ENCODE results near the gene LONP1.

The LONP1 gene

DNA sequence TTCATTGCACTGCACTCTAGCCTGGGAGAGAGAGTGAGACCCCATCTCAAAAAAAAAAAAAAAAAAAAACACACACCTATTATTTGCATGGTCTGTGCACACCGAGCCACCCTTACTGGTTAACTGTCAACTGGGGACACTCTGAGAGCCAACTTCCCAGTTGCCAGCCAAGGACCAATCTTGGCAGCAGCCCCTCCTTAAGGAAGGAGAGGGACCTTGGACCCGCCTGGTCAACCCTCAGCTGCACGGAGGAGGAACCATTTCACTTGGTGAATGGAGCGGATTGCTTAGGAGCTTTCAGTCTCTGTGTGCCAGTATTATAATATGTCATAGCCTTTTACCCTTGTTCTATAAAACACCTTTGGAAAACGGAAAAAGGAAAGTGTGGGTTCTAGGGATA, 64.5 kb downstream of the LONP1 start:
- DNase-seq (ENCODE audit: low read depth, low spot score): no peak

GRCh38 chr19:5654931-5655330, 65.0 kb downstream of the LONP1 start:
- DNase-seq (ENCODE audit: low read depth, low spot score): no peak

DNA sequence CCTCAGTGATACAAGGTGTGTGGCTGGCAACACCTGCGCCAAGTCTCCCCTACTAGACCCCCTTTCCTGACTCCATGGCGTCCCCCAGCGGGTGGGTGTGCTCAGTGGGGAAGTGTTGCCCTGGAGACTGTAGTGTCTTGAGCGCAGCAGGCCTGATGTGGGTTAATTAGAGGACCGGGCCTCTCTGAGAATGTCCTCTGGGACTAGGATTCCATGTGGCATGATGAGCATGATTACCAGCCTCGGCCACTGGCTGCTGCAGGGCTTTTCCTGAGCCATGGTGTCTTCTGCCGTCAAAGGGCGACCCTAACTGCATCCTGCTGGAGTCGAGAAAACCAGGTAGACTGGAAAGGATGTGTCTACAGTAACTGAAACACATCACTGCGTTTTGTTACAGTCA, 67.7 kb downstream of the LONP1 start:
- DNase-seq (ENCODE audit: low read depth, low spot score): no peak

DNA sequence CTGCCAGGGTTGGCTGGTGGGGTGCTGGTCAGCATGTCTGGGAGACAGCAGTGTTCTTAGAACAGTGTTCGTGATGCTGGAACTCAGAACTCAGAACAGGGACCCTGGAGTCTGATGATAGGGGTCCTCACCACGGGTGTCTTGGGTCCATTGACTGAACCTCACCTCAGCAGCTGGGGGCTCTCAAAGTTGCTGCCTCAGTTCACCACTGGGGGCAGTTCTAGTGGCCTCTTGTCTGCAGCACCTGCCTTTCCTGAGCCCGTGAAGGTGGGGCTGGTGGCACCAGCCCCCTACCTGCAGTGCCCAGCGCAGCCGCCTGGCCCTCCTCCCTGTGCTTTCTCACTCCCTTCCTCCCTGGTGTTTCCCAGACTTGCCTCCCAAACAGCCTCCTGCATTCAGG, 68.6 kb downstream of the LONP1 start:
- DNase-seq (ENCODE audit: low read depth, low spot score): no peak

GRCh38 chr19:5648464-5648863, 71.5 kb downstream of the LONP1 start:
- no peak for DNase-seq (ENCODE audit: low read depth, low spot score)

DNA sequence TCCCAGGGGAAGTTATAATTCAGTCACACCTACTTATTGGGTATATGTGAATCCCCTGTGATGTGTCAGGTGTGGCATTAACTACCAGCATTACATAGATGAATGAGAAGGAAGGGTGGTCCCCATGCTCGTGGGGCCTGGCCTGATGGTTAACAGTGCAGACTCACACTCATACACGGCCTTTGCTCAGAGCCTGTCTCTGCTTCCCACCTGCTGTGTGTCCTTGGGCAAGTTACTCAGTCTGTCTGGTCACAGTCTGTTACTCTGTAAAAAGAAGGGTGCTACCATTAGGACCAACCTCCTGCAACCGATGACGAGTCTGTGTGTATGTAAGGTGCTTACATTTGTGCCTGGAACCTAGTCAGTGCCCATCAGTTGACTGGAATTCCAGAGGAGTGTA, 73.2 kb downstream of the LONP1 start:
- DNase-seq (ENCODE audit: low read depth, low spot score): no peak

GRCh38 chr19:5645409-5645808, 74.5 kb downstream of the LONP1 start:
- no peak for DNase-seq (ENCODE audit: low read depth, low spot score)

GRCh38 chr19:5644037-5644436, 75.9 kb downstream of the LONP1 start:
- no peak for DNase-seq (ENCODE audit: low read depth, low spot score)

DNA sequence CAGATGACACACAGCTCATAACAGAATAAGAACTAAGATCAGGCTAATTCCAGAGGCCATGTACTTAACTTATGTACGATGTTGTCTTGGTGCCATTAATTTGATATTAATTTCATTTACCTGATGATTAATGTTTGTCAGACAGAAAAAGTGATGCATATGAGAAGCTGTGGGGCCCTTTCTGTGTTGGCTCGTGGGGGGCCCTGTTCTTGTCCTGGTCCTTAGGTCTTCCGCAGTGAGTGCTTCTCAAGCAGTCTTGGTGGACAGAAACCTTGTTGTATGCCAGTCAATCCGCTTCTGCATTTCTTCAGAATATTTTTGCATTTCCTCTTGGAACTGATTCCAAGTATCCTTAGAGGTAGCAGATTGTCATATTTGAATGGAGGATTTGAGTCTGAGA, 76.9 kb downstream of the LONP1 start:
- no peak for DNase-seq (ENCODE audit: low read depth, low spot score)

- DNase-seq (ENCODE audit: low read depth, low spot score): no peak
These were observed 77.7 kb downstream of the LONP1 start for GRCh38 chr19:5642204-5642603.

Measured in iPS DF 19.7 (cell line).